WTC11 (cell line): ENCODE results near the gene SSU72. TPM values are rescaled to one million over a fixed set of nuclear protein-coding genes. Genes with fewer than 3 reads are reported as not detected.
"Not testable (repeated sequence)": the region's sequence is repeated elsewhere in the genome, so short reads cannot be mapped to it uniquely, and the experiment has no call there.

Experiments
- ATAC-seq: fragments of 200-7000 bp; cut with Tn5 transposase; 2 replicates; pipeline ENCODE4 v1.10.0; 2021; ENCODE audit warnings: mild to moderate bottlenecking, moderate library complexity
- CTCF ChIA-PET: fragments of 300-600 bp; sonication (Branson Sonifier 250); formaldehyde crosslinking; loops from one replicate; lab custom pipeline; 2021; ENCODE audit warnings: antibody characterized with exemption; lab: Charles Lee
- POLR2A ChIA-PET: fragments of 350-600 bp; sonication (Branson Sonifier 250); formaldehyde crosslinking; loops from one replicate; lab custom pipeline; 2021; ENCODE audit warnings: antibody characterized with exemption; lab: Charles Lee
- DNase-seq: peaks from one replicate; pipeline ENCODE4 v3.0.0; 2021; ENCODE audit warnings: low spot score
- H3K27ac Mint-ChIP-seq: 2 replicates; pipeline ENCODE4 v1.8.0; 2021; ENCODE audit warnings: mixed read lengths
- H3K27me3 Mint-ChIP-seq: 2 replicates; pipeline ENCODE4 v1.8.0; 2021; ENCODE audit warnings: low read depth, mild to moderate bottlenecking, moderate library complexity, mixed read lengths
- H3K36me3 Mint-ChIP-seq: 2 replicates; pipeline ENCODE4 v1.8.0; 2021; ENCODE audit warnings: mixed read lengths
- H3K4me1 Mint-ChIP-seq: 2 replicates; pipeline ENCODE4 v1.8.0; 2022; ENCODE audit warnings: mixed read lengths
- H3K4me3 Mint-ChIP-seq: 2 replicates; pipeline ENCODE4 v1.8.0; 2021; ENCODE audit warnings: mild to moderate bottlenecking, moderate library complexity, mixed read lengths
- H3K9me3 Mint-ChIP-seq: 2 replicates; pipeline ENCODE4 v1.8.0; 2021; ENCODE audit warnings: mixed read lengths
- ATF3 ChIP-seq: sonication (generic); formaldehyde crosslinking; conservative IDR thresholded peaks from 2 replicates; pipeline ENCODE4 v1.8.1; 2022; ENCODE audit warnings: mild to moderate bottlenecking, missing genetic modification reagents
- CTCF ChIP-seq: fragments of 200-600 bp; IDR thresholded peaks from 2 replicates; pipeline ENCODE4 v1.8.0; 2022; ENCODE audit warnings: antibody characterized with exemption
- E2F1 ChIP-seq: sonication (generic); formaldehyde crosslinking; IDR thresholded peaks from 2 replicates; pipeline ENCODE4 v1.8.0; 2022; ENCODE audit warnings: mild to moderate bottlenecking, missing genetic modification reagents
- FOXJ3 ChIP-seq: sonication (generic); formaldehyde crosslinking; IDR thresholded peaks from 2 replicates; pipeline ENCODE4 v1.9.0; 2021; ENCODE audit warnings: missing genetic modification reagents, mild to moderate bottlenecking, borderline replicate concordance
- NFATC4 ChIP-seq: fragments of 250-450 bp; sonication (Bioruptor Pico); IDR thresholded peaks from 2 replicates; pipeline ENCODE4 v1.9.0; 2021; ENCODE audit warnings: mild to moderate bottlenecking
- SMAD3 ChIP-seq: sonication (generic); formaldehyde crosslinking; IDR thresholded peaks from 2 replicates; pipeline ENCODE4 v1.8.0; 2022; ENCODE audit warnings: missing genetic modification reagents, mild to moderate bottlenecking, borderline replicate concordance
- TEAD4 ChIP-seq: sonication (generic); formaldehyde crosslinking; IDR thresholded peaks from 2 replicates; pipeline ENCODE4 v1.8.0; 2022; ENCODE audit warnings: mild to moderate bottlenecking, missing genetic modification reagents
- USF1 ChIP-seq: sonication (generic); formaldehyde crosslinking; IDR thresholded peaks from 2 replicates; pipeline ENCODE4 v1.8.0; 2022; ENCODE audit warnings: mild to moderate bottlenecking, missing genetic modification reagents
- USF2 ChIP-seq: sonication (generic); formaldehyde crosslinking; IDR thresholded peaks from 2 replicates; pipeline ENCODE4 v1.8.1; 2023; ENCODE audit warnings: mild to moderate bottlenecking, missing genetic modification reagents, moderate library complexity
- total RNA-seq: library from RNA; stranded (reverse); gene quantifications from 3 replicates; pipeline ENCODE4 v1.2.3, GENCODE V29; 2021

SSU72 gene
- total RNA-seq, 1 experiment from 2014 or later, result 158 TPM

- H3K36me3 Mint-ChIP-seq, H3K27me3 Mint-ChIP-seq, H3K9me3 Mint-ChIP-seq, H3K27ac Mint-ChIP-seq, H3K4me3 Mint-ChIP-seq, POLR2A ChIA-PET, ATAC-seq, CTCF ChIA-PET, H3K4me1 Mint-ChIP-seq, DNase-seq: not testable (repeated sequence)
These were observed 65.2 kb downstream of the SSU72 start for GRCh38 chr1:1509465-1509850.

GRCh38 chr1:1508775-1509464 lies 65.7 kb downstream of the SSU72 start:
- H3K4me3 Mint-ChIP-seq, H3K9me3 Mint-ChIP-seq, H3K27me3 Mint-ChIP-seq, ATAC-seq, H3K4me1 Mint-ChIP-seq, H3K27ac Mint-ChIP-seq, CTCF ChIA-PET, POLR2A ChIA-PET, DNase-seq, H3K36me3 Mint-ChIP-seq: not testable (repeated sequence)

GRCh38 chr1:1507305-1507704 lies 67.4 kb downstream of the SSU72 start:
- no peak overlapping the region for H3K27ac Mint-ChIP-seq
- no peaks in the 10 kb centered on the region for H3K9me3 Mint-ChIP-seq
- TF ChIP-seq FOXJ3 (no peak), ATF3 (CRISPR knock-in tag) (no peak), NFATC4 (CRISPR knock-in tag) (no peak), TEAD4 (CRISPR knock-in tag) (no peak), SMAD3 (CRISPR knock-in tag) (no peak), E2F1 (CRISPR knock-in tag) (no peak)
- ATAC-seq (no peak), DNase-seq (no peak)
- no peaks in the 10 kb centered on the region for H3K27me3 Mint-ChIP-seq
- H3K36me3 Mint-ChIP-seq, result no peaks in the 10 kb centered on the region
- H3K4me1 Mint-ChIP-seq, result peaks cover 7% of the 10 kb centered on the region
- CTCF ChIA-PET, result no interaction called here
- no peak overlapping the region for H3K4me3 Mint-ChIP-seq
- POLR2A ChIA-PET, result no interaction called here

- DNase-seq, H3K36me3 Mint-ChIP-seq, H3K27ac Mint-ChIP-seq, H3K27me3 Mint-ChIP-seq, ATAC-seq, H3K9me3 Mint-ChIP-seq, H3K4me3 Mint-ChIP-seq, H3K4me1 Mint-ChIP-seq: not testable (repeated sequence)
- CTCF ChIA-PET, result interaction anchor here (0.6 to 2.2 kb wide), 8 partner anchors 12 to 403 kb away, joined by 3 to 8 read pairs (median 5); partner anchors contain the start of gene MRPL20
- POLR2A ChIA-PET, result interaction anchor here (0.7 kb wide), 1 partner anchor 100 kb away, joined by 3 read pairs; no protein-coding TSS in a partner anchor
These were observed 68.9 kb downstream of the SSU72 start for GRCh38 chr1:1505801-1506200.

GRCh38 chr1:1505366-1505798 lies 69.3 kb downstream of the SSU72 start:
- H3K27ac Mint-ChIP-seq, result peak overlapping the region; percentile 55
- H3K4me3 Mint-ChIP-seq, result peak overlapping the region; percentile 32; the same call in 1 of the 2 replicates
- not testable (repeated sequence) for H3K36me3 Mint-ChIP-seq, H3K9me3 Mint-ChIP-seq, H3K27me3 Mint-ChIP-seq, H3K4me1 Mint-ChIP-seq
- peak; percentile 32 for ATAC-seq
- peak; percentile 29 for DNase-seq
- ChIA-PET CTCF (interaction anchor here (0.6 to 2.2 kb wide), 14 partner anchors 11 to 404 kb away, joined by 3 to 14 read pairs (median 4); partner anchors contain the start of genes CCNL2 and MRPL20), POLR2A (interaction anchor here (0.7 kb wide), 1 partner anchor 100 kb away, joined by 3 read pairs; no protein-coding TSS in a partner anchor)

- DNase-seq, result peak; percentile 74
- CTCF ChIA-PET, result interaction anchor here (0.6 to 2.2 kb wide), 20 partner anchors 11 to 404 kb away, joined by 3 to 14 read pairs (median 4); partner anchors contain the start of genes CCNL2 and MRPL20
- H3K4me3 Mint-ChIP-seq, result peak overlapping the region; percentile 32; the same call in 1 of the 2 replicates
- POLR2A ChIA-PET, result interaction anchor here (0.5 to 0.7 kb wide), 3 partner anchors 42 to 317 kb away, joined by 3 to 4 read pairs (median 3); no protein-coding TSS in a partner anchor
- peak; percentile 77 for TF ChIP-seq USF2 (CRISPR knock-in tag)
- TF ChIP-seq USF1 (CRISPR knock-in tag), result peak; percentile 63
- TF ChIP-seq CTCF, result peak; percentile 46
- peak; percentile 67 for ATAC-seq
- peak overlapping the region; percentile 55 for H3K27ac Mint-ChIP-seq
- H3K9me3 Mint-ChIP-seq, H3K4me1 Mint-ChIP-seq, H3K27me3 Mint-ChIP-seq, H3K36me3 Mint-ChIP-seq: not testable (repeated sequence)
These were observed 69.8 kb downstream of the SSU72 start for GRCh38 chr1:1504777-1505365.

- H3K27me3 Mint-ChIP-seq, DNase-seq, H3K27ac Mint-ChIP-seq, POLR2A ChIA-PET, ATAC-seq, H3K9me3 Mint-ChIP-seq, H3K4me1 Mint-ChIP-seq, H3K4me3 Mint-ChIP-seq: not testable (repeated sequence)
- peaks cover 28% of the 10 kb centered on the region for H3K36me3 Mint-ChIP-seq
- CTCF ChIA-PET, result interaction anchor here (2.2 kb wide), 1 partner anchor 10 kb away, joined by 8 read pairs; no protein-coding TSS in a partner anchor
These were observed 79.1 kb downstream of the SSU72 start for GRCh38 chr1:1495461-1495975.
